ENCODE measurements around the gene EFCAB9. TPM values are rescaled to one million over a fixed set of nuclear protein-coding genes. Genes with fewer than 3 reads are reported as not detected.
A peak's percentile ranks its signal among the peaks of the same experiment; 100 is the strongest.

Gene EFCAB9
- total and polyA plus RNA-seq, 2 of the 13 experiments (the other 11 are each of a cell fraction or from before 2014, with no cell fraction given), result not detected

- H3K4me2 ChIP-seq (ENCODE audit: low read depth, low read length), result peak overlapping the region; percentile 41
- in situ Hi-C loops (cut with HindIII; ENCODE audit: extremely low pct_ligation_motif_present, low pct_unique_long_range_greater_than_20kb), result no loop called here
- H4K20me1 ChIP-seq (ENCODE audit: insufficient read depth, low read length), result no peaks in the 10 kb centered on the region
- H3K4me3 ChIP-seq (replicated peaks in 1 of 3; ENCODE audit: insufficient read depth in 1 of 3, low read depth in 2 of 3, low read length in 3 of 3), result peak overlapping the region in 1 of 3 experiments; percentile 39; a peak in 2 of 6 replicates
- FAIRE-seq (peak; percentile 85), DNase-seq (ENCODE audit: low spot score) (peak; percentile 75), ATAC-seq (peak; percentile 90)
- no peak overlapping the region for H2AFZ ChIP-seq (ENCODE audit: low read length)
- H3K4me1 ChIP-seq (ENCODE audit: insufficient read depth, low read length), result peaks cover 38% of the 10 kb centered on the region
- ChIA-PET POLR2A (interaction anchor here (0.9 to 2.1 kb wide), 2 partner anchors 18 to 32 kb away, joined by 3 to 11 read pairs; partner anchors contain the start of gene STK10), CTCF (ENCODE audit: low intra/inter-chr PET ratio, low total read pairs) (no interaction called here)
- intact Hi-C loops (cut with micrococcal nuclease; ENCODE audit: unreplicated experiment), result no loop called here
- no peaks in the 10 kb centered on the region for H3K79me2 ChIP-seq (ENCODE audit: insufficient read depth, low read length)
- peaks cover 0 to 5% of the 10 kb centered on the region in 2 experiments; a peak in 1 of 5 replicates for H3K36me3 ChIP-seq (replicated peaks in 1 of 2; ENCODE audit: control insufficient read depth in 1 of 2, insufficient read depth in 2 of 2, low read length in 2 of 2)
- H3K9me3 ChIP-seq (ENCODE audit: low read length), result no peaks in the 10 kb centered on the region
- no TSS peak for BruUV-seq (replicated peaks)
- H3K9ac ChIP-seq (ENCODE audit: insufficient read depth, low read depth, low read length), result no peak overlapping the region; the same call in 1 of the 2 replicates
- 27% methylated on average over 10 of the region's 13 CpGs for WGBS (ENCODE audit: low lambda C conversion rate)
- peak overlapping the region; percentile 45 for H3K27ac ChIP-seq (ENCODE audit: extremely low read length, insufficient read depth, low read length)
- H3K27me3 ChIP-seq (ENCODE audit: control insufficient read depth in 1 of 2, insufficient read depth in 2 of 2, low read length in 2 of 2), result no peaks in the 10 kb centered on the region
- TF ChIP-seq NFE2 (CRISPR knock-in tag; IDR thresholded peaks at IDR 0.05) (no peak), ZFP36L1 (CRISPR knock-in tag; IDR thresholded peaks at IDR 0.05) (0 out of 2 replicates have a peak, but pooled peaks have one; percentile 54), ZNF205 (CRISPR knock-in tag; IDR thresholded peaks at IDR 0.05) (0 out of 2 replicates have a peak, but pooled peaks have one; percentile 38), BRD4 (CRISPR knock-in tag; IDR thresholded peaks at IDR 0.05) (no peak), HOMEZ (CRISPR knock-in tag; IDR thresholded peaks at IDR 0.05; ENCODE audit: low read depth) (peak; percentile 44; the same call in 1 of the 2 replicates), KAT8 (CRISPR knock-in tag; IDR thresholded peaks at IDR 0.05) (peak; percentile 39; the same call in 1 of the 2 replicates), CBX5 (CRISPR knock-in tag; IDR thresholded peaks at IDR 0.05; ENCODE audit: borderline replicate concordance) (peak; percentile 25; the same call in 1 of the 2 replicates), SP140L (CRISPR knock-in tag; IDR thresholded peaks at IDR 0.05; ENCODE audit: borderline replicate concordance) (no peak), TRIM24 (CRISPR knock-in tag; IDR thresholded peaks at IDR 0.05) (no peak), USF2 (IDR thresholded peaks at IDR 0.05; ENCODE audit: low read depth, low read length) (no peak), USF2 (CRISPR knock-in tag; IDR thresholded peaks at IDR 0.05; ENCODE audit: borderline replicate concordance) (no peak), KMT2B (CRISPR knock-in tag; IDR thresholded peaks at IDR 0.05) (peak; percentile 44; the same call in 1 of the 2 replicates), SOX6 (IDR thresholded peaks at IDR 0.05) (no peak), SOX6 (CRISPR knock-in tag; IDR thresholded peaks at IDR 0.05) (peak; percentile 98), SP2 (CRISPR knock-in tag; IDR thresholded peaks at IDR 0.05) (no peak), YY1 (IDR thresholded peaks at IDR 0.05; ENCODE audit: insufficient read depth, insufficient replicate concordance, low read depth, low read length) (no peak), HMG20A (CRISPR knock-in tag; IDR thresholded peaks at IDR 0.05; ENCODE audit: borderline replicate concordance) (peak; percentile 57; the same call in 1 of the 2 replicates), IRF2 (CRISPR knock-in tag; IDR thresholded peaks at IDR 0.05) (peak; percentile 56; the same call in 1 of the 2 replicates), PATZ1 (CRISPR knock-in tag; IDR thresholded peaks at IDR 0.05) (peak; percentile 27; the same call in 1 of the 2 replicates), RARA (CRISPR knock-in tag; IDR thresholded peaks at IDR 0.05) (peak; percentile 73), FOXO1 (CRISPR knock-in tag; IDR thresholded peaks at IDR 0.05) (peak; percentile 86), SAP130 (CRISPR knock-in tag; IDR thresholded peaks at IDR 0.05; ENCODE audit: low read depth) (peak; percentile 58)
Measured at GRCh38 chr5:172156541-172156994, 37.4 kb upstream of the EFCAB9 start.
